HepG2 (cell line): ENCODE results near the gene TMEM151A. TPM values are rescaled to one million over a fixed set of nuclear protein-coding genes. Genes with fewer than 3 reads are reported as not detected.

Experiments used
- CERS6 ChIP-seq: sonication (generic); formaldehyde crosslinking; IDR thresholded peaks from 2 replicates; pipeline ENCODE4 v1.5.0; 2020; ENCODE audit warnings: missing genetic modification reagents
- ELF3 ChIP-seq: IDR thresholded peaks from 2 replicates; pipeline ENCODE4 v1.6.1; 2016; ENCODE audit warnings: missing genetic modification reagents, missing compliant biosample characterization
- GRHL1 ChIP-seq: sonication (generic); formaldehyde crosslinking; conservative IDR thresholded peaks from 2 replicates; pipeline ENCODE4 v1.8.0; 2022; ENCODE audit warnings: missing genetic modification reagents
- LCORL ChIP-seq, 2 experiments: fragments of 450-650 bp in 1 of 2; sonication (generic) in 1 of 2; formaldehyde crosslinking in 1 of 2; IDR thresholded peaks; 2 replicates each; pipeline versions ENCODE4 v1.5.0 to v1.6.1; 2017 to 2020; ENCODE audit warnings: antibody characterized with exemption in 1 of 2, missing genetic modification reagents in 1 of 2
- MED8 ChIP-seq: sonication (generic); formaldehyde crosslinking; IDR thresholded peaks from 2 replicates; pipeline ENCODE4 v1.8.1; 2023; ENCODE audit warnings: mild to moderate bottlenecking, missing genetic modification reagents; ENCODE audit not compliant: insufficient replicate concordance
- MTF1 ChIP-seq: sonication (generic); formaldehyde crosslinking; IDR thresholded peaks from 2 replicates; pipeline ENCODE4 v1.5.0; 2020; ENCODE audit warnings: missing genetic modification reagents
- MXD1 ChIP-seq: sonication (generic); formaldehyde crosslinking; IDR thresholded peaks from 2 replicates; pipeline ENCODE4 v1.4.0; 2020; ENCODE audit warnings: mild to moderate bottlenecking, missing genetic modification reagents
- NFKB2 ChIP-seq: sonication (generic); formaldehyde crosslinking; IDR thresholded peaks from 2 replicates; pipeline ENCODE4 v1.4.0; 2020; ENCODE audit warnings: missing genetic modification reagents, borderline replicate concordance
- RXRB ChIP-seq: IDR thresholded peaks from 2 replicates; pipeline ENCODE4 v1.6.1; 2016; ENCODE audit warnings: borderline replicate concordance, missing genetic modification reagents, missing compliant biosample characterization
- SALL1 ChIP-seq: sonication (generic); formaldehyde crosslinking; IDR thresholded peaks from 2 replicates; pipeline ENCODE4 v1.8.0; 2022; ENCODE audit warnings: mild to moderate bottlenecking, missing genetic modification reagents
- SAP130 ChIP-seq: IDR thresholded peaks from 2 replicates; pipeline ENCODE4 v1.6.1; 2016; ENCODE audit warnings: low read depth
- SMAD3 ChIP-seq: sonication (generic); formaldehyde crosslinking; IDR thresholded peaks from 2 replicates; pipeline ENCODE4 v1.4.0; 2020; ENCODE audit warnings: missing genetic modification reagents
- SP1 ChIP-seq, 2 experiments: fragments of 450-650 bp in 1 of 2; sonication (generic) in 1 of 2; formaldehyde crosslinking in 1 of 2; IDR thresholded peaks; 2 replicates each; pipeline versions ENCODE4 v1.4.0 to v1.6.1; 2016 to 2020; ENCODE audit warnings: missing genetic modification reagents in 1 of 2
- THRA ChIP-seq: sonication (generic); formaldehyde crosslinking; IDR thresholded peaks from 2 replicates; pipeline ENCODE4 v1.4.0; 2020; ENCODE audit warnings: missing genetic modification reagents, borderline replicate concordance
- ZFP90 ChIP-seq: sonication (generic); formaldehyde crosslinking; IDR thresholded peaks from 2 replicates; pipeline ENCODE4 v1.8.0; 2022; ENCODE audit warnings: missing genetic modification reagents, mild to moderate bottlenecking, inconsistent platforms, borderline replicate concordance
- ZKSCAN1 ChIP-seq: fragments of 150-350 bp; IDR thresholded peaks from 2 replicates; pipeline ENCODE4 v1.6.1; 2014; ENCODE audit warnings: low read length
- ZNF460 ChIP-seq: sonication (generic); formaldehyde crosslinking; IDR thresholded peaks from 2 replicates; pipeline ENCODE4 v1.5.1; 2020; ENCODE audit warnings: missing genetic modification reagents, mild to moderate bottlenecking, borderline replicate concordance
- ZNF552 ChIP-seq: sonication (generic); formaldehyde crosslinking; IDR thresholded peaks from 2 replicates; pipeline ENCODE4 v1.9.0; 2022; ENCODE audit warnings: missing genetic modification reagents, mild to moderate bottlenecking, borderline replicate concordance
- ZNF629 ChIP-seq: sonication (generic); formaldehyde crosslinking; conservative IDR thresholded peaks from 2 replicates; pipeline ENCODE4 v1.5.0; 2020; ENCODE audit warnings: missing genetic modification reagents
- ZNF710 ChIP-seq: sonication (generic); formaldehyde crosslinking; IDR thresholded peaks from 2 replicates; pipeline ENCODE4 v1.5.0; 2020; ENCODE audit warnings: mild to moderate bottlenecking, missing genetic modification reagents, borderline replicate concordance
- ZNF749 ChIP-seq: sonication (generic); formaldehyde crosslinking; IDR thresholded peaks from 2 replicates; pipeline ENCODE4 v1.8.0; 2022; ENCODE audit warnings: mild to moderate bottlenecking, missing genetic modification reagents, moderate library complexity, borderline replicate concordance
- polyA plus RNA-seq, 8 experiments: library from polyadenylated mRNA; depleted of rRNA in 3 of 8; stranded (reverse) in 7 of 8; unstranded in 1 of 8; fragments of >200 nt; fragmentation: Illumina TruSeq in 4 of 8; extraction: Trizol in 4 of 8; gene quantifications; 2 replicates each; pipeline versions ENCODE4 v1.2.1 to v1.2.3, GENCODE V29; 2011 to 2016; ENCODE audit warnings: low read depth in 4 of 8, missing spikeins in 1 of 8, mixed read lengths in 1 of 8; ENCODE audit not compliant: insufficient read depth in 1 of 8
- total RNA-seq, 5 experiments: library from RNA; depleted of rRNA; stranded (reverse); fragments of >200 nt; fragmentation: Illumina TruSeq; extraction: Trizol; gene quantifications; 2 replicates each; pipeline ENCODE4 v1.2.3, GENCODE V29; 2016; ENCODE audit warnings: low read depth in 1 of 5

The TMEM151A gene
- total and polyA plus RNA-seq, 2 of the 13 experiments (the other 11 are each of a cell fraction or from before 2014, with no cell fraction given) = 0.18 to 0.33 TPM

GRCh38 chr11:66312549-66313320 lies 21.0 kb downstream of the TMEM151A start (continued):
- TF ChIP-seq ZFP90 = no peak
- TF ChIP-seq MED8 (CRISPR knock-in tag) = peak; percentile 67
- 0 out of 2 replicates have a peak, but pooled peaks have one; percentile 15 for TF ChIP-seq THRA (CRISPR knock-in tag)
- no peak for TF ChIP-seq ZNF629 (CRISPR knock-in tag)
- TF ChIP-seq GRHL1 (CRISPR knock-in tag) = no peak
- no peak for TF ChIP-seq SP1 (IDR thresholded peaks at IDR 0.05)
- TF ChIP-seq SP1 (CRISPR knock-in tag; IDR thresholded peaks at IDR 0.05) = 0 out of 2 replicates have a peak, but pooled peaks have one; percentile 25
- no peak for TF ChIP-seq ZNF460 (CRISPR knock-in tag)
- peak; percentile 2; the same call in 1 of the 2 replicates for TF ChIP-seq NFKB2 (CRISPR knock-in tag)
- TF ChIP-seq ZNF749 (CRISPR knock-in tag) = 0 out of 2 replicates have a peak, but pooled peaks have one; percentile 4
- 0 out of 2 replicates have a peak, but pooled peaks have one; percentile 16 for TF ChIP-seq SMAD3 (CRISPR knock-in tag)
- TF ChIP-seq ZNF552 (CRISPR knock-in tag) = 0 out of 2 replicates have a peak, but pooled peaks have one; percentile 36
- TF ChIP-seq MTF1 = no peak
- TF ChIP-seq MXD1 (CRISPR knock-in tag) = peak; percentile 72; the same call in 1 of the 2 replicates
- TF ChIP-seq ZNF710 (CRISPR knock-in tag) = peak; percentile 81
- 0 out of 2 replicates have a peak, but pooled peaks have one; percentile 13 for TF ChIP-seq ELF3 (CRISPR knock-in tag)
- 0 out of 2 replicates have a peak, but pooled peaks have one; percentile 31 for TF ChIP-seq LCORL (IDR thresholded peaks at IDR 0.05)
- TF ChIP-seq LCORL (CRISPR knock-in tag; IDR thresholded peaks at IDR 0.05) = no peak
- TF ChIP-seq RXRB (CRISPR knock-in tag) = 0 out of 2 replicates have a peak, but pooled peaks have one; percentile 7
- peak; percentile 34 for TF ChIP-seq SALL1
- peak; percentile 46 for TF ChIP-seq SAP130
- TF ChIP-seq CERS6 = no peak
- TF ChIP-seq ZKSCAN1 = no peak
